ENCODE measurements around the gene MYO5B.

- TF ChIP-seq CTCF (IDR thresholded peaks at IDR 0.05; ENCODE audit: low read length) (no peak), EZH2 (optimal IDR thresholded peaks at IDR 0.05; ENCODE audit: low read depth, low read length) (no peak)
These were observed 51.7 kb downstream of the MYO5B start for GRCh38 chr18:50143294-50143693.
